ENCODE measurements around the gene ZFP90.

GRCh38 chr16:68535331-68535730 is 3.8 kb upstream of the ZFP90 start:
- no peak for TF ChIP-seq CTCF (IDR thresholded peaks at IDR 0.05)
- no peak for TF ChIP-seq POLR2AphosphoS5 (IDR thresholded peaks at IDR 0.05; ENCODE audit: insufficient read depth in 1 of 2, low read depth in 1 of 2)

Data from vagina (tissue), 2 donors.